ENCODE measurements around the gene AHRR. TPM values are rescaled to one million over a fixed set of nuclear protein-coding genes. Genes with fewer than 3 reads are reported as not detected.

Gene AHRR
- total RNA-seq, 1 experiment from 2014 or later, result 3.2 TPM

DNA sequence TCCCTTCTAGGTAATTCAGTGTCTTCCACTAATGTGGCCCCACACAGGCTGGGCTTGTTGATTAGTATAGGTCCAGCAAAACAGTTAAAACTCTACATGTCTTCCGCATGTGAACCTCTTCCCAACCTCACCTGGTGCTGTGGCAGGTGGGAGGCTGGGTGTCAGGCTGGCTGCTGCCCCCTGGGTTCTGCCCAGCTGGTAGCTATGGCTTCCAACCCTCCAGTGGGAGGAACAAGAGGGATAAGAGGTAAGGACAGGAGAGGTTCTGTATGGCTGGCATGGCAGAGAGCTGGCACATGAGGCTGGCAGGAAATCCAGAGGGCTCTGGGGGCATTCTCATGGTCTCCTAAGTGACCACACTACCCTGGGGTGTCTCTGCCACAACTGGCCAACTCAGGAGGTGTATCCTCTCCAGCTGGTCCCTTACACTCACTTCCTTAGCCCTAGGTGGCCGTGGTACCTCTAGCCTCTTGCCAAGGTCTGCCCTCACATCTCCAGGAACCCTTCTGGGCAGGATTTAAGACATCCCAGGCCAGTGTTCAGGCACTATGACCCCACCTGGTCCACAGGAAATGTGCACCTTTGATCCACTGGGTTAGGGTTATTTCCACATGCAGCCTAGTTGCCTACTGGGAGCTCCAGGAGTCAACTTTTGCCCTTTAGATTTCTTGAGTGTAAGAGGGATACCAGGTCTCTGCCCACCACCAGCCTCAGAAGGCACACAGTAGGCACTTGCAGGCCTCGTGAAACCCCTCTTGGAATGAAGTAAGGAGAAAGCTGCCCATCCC lies 41.7 kb downstream of the AHRR start:
- ChIA-PET CTCF (no interaction called here), POLR2A (interaction anchor here (1.2 kb wide), 1 partner anchor 28 kb away, joined by 4 read pairs; no protein-coding TSS in a partner anchor)
- Mint-ChIP-seq H3K36me3 (ENCODE audit: insufficient read depth, unreplicated experiment) (no peaks in the 10 kb centered on the region), H3K9me3 (ENCODE audit: unreplicated experiment) (peaks cover 24% of the 10 kb centered on the region), H3K27ac (ENCODE audit: low read depth, unreplicated experiment) (no peak overlapping the region), H3K4me3 (ENCODE audit: unreplicated experiment) (no peak overlapping the region), H3K27me3 (ENCODE audit: insufficient read depth, unreplicated experiment) (no peaks in the 10 kb centered on the region), H3K4me1 (ENCODE audit: insufficient read depth, unreplicated experiment) (no peaks in the 10 kb centered on the region)
- no peak for DNase-seq (ENCODE audit: unreplicated experiment)
- no peak for TF ChIP-seq CTCF (IDR thresholded peaks at IDR 0.05; ENCODE audit: unreplicated experiment)
- no TSS peak for BruUV-seq (replicated peaks)
- intact Hi-C loops (cut with micrococcal nuclease), result no loop called here

DNA sequence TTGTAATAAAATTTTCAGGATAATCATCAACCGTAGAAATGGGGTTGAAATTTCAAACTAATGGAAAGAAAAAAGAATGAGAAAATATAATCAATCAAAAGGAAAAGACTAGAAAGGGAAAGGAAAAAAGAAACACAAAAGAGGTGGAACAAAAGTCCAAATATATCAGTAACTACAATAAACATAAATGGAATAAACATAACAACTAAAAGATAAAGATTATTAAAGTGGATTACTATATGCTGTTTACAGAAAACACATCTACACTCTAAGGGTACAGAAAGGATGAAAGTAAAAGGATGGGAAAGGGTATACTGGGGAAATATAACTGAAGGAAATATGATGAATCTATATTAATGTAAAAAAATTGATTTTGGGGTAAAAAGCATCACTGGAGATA lies 43.0 kb downstream of the AHRR start:
- Mint-ChIP-seq H3K4me1 (ENCODE audit: insufficient read depth, unreplicated experiment) (peaks cover 8% of the 10 kb centered on the region), H3K27me3 (ENCODE audit: insufficient read depth, unreplicated experiment) (no peaks in the 10 kb centered on the region), H3K9me3 (ENCODE audit: unreplicated experiment) (peaks cover 24% of the 10 kb centered on the region), H3K4me3 (ENCODE audit: unreplicated experiment) (no peak overlapping the region), H3K36me3 (ENCODE audit: insufficient read depth, unreplicated experiment) (no peaks in the 10 kb centered on the region), H3K27ac (ENCODE audit: low read depth, unreplicated experiment) (no peak overlapping the region)
- no TSS peak for BruUV-seq (replicated peaks)
- DNase-seq (ENCODE audit: unreplicated experiment), result no peak
- POLR2A ChIA-PET, result no interaction called here
- no peak for TF ChIP-seq CTCF (IDR thresholded peaks at IDR 0.05; ENCODE audit: unreplicated experiment)
- CTCF ChIA-PET, result no interaction called here
- intact Hi-C loops (cut with micrococcal nuclease), result no loop called here

GRCh38 chr5:366541-367357 lies 45.2 kb downstream of the AHRR start:
- Mint-ChIP-seq H3K36me3 (ENCODE audit: insufficient read depth, unreplicated experiment) (no peaks in the 10 kb centered on the region), H3K27ac (ENCODE audit: low read depth, unreplicated experiment) (no peak overlapping the region), H3K4me3 (ENCODE audit: unreplicated experiment) (no peak overlapping the region), H3K4me1 (ENCODE audit: insufficient read depth, unreplicated experiment) (peaks cover 8% of the 10 kb centered on the region), H3K27me3 (ENCODE audit: insufficient read depth, unreplicated experiment) (no peaks in the 10 kb centered on the region), H3K9me3 (ENCODE audit: unreplicated experiment) (peaks cover 19% of the 10 kb centered on the region)
- POLR2A ChIA-PET, result no interaction called here
- no peak for TF ChIP-seq CTCF (IDR thresholded peaks at IDR 0.05; ENCODE audit: unreplicated experiment)
- CTCF ChIA-PET, result no interaction called here
- intact Hi-C loops (cut with micrococcal nuclease), result no loop called here
- no TSS peak for BruUV-seq (replicated peaks)
- DNase-seq (ENCODE audit: unreplicated experiment), result no peak

- TF ChIP-seq CTCF (IDR thresholded peaks at IDR 0.05; ENCODE audit: unreplicated experiment), result no peak
- no TSS peak for BruUV-seq (replicated peaks)
- H3K36me3 Mint-ChIP-seq (ENCODE audit: insufficient read depth, unreplicated experiment), result no peaks in the 10 kb centered on the region
- CTCF ChIA-PET, result no interaction called here
- H3K9me3 Mint-ChIP-seq (ENCODE audit: unreplicated experiment), result peaks cover 16% of the 10 kb centered on the region
- H3K4me1 Mint-ChIP-seq (ENCODE audit: insufficient read depth, unreplicated experiment), result peaks cover 8% of the 10 kb centered on the region
- DNase-seq (ENCODE audit: unreplicated experiment), result no peak
- intact Hi-C loops (cut with micrococcal nuclease), result no loop called here
- POLR2A ChIA-PET, result no interaction called here
- H3K27ac Mint-ChIP-seq (ENCODE audit: low read depth, unreplicated experiment), result no peak overlapping the region
- H3K27me3 Mint-ChIP-seq (ENCODE audit: insufficient read depth, unreplicated experiment), result no peaks in the 10 kb centered on the region
- no peak overlapping the region for H3K4me3 Mint-ChIP-seq (ENCODE audit: unreplicated experiment)
Observed at GRCh38 chr5:367358-368130, 46.0 kb downstream of the AHRR start.
